ENCODE results near the gene KCNK16.

KCNK16 gene

GRCh38 chr6:39269961-39270360 is 52.5 kb downstream of the KCNK16 start:
- DNase-seq: no peak

- no peak for DNase-seq
Observed at GRCh38 chr6:39268721-39269120, 53.8 kb downstream of the KCNK16 start.

- no peak for DNase-seq
Observed at GRCh38 chr6:39268171-39268570, 54.3 kb downstream of the KCNK16 start.

GRCh38 chr6:39266782-39267355 is 55.6 kb downstream of the KCNK16 start:
- no peak for DNase-seq

GRCh38 chr6:39266375-39266774 is 56.1 kb downstream of the KCNK16 start:
- no peak for DNase-seq

All from activated CD4-positive, alpha-beta T cell treated with anti-CD3 and anti-CD28 coated beads for 4 hours (primary cell).